ENCODE results near the gene DUOXA1. TPM values are rescaled to one million over a fixed set of nuclear protein-coding genes. Genes with fewer than 3 reads are reported as not detected.

The DUOXA1 gene
- total RNA-seq, 2 donors from 2014 or later: 17.6 to 38.8 TPM

DNA sequence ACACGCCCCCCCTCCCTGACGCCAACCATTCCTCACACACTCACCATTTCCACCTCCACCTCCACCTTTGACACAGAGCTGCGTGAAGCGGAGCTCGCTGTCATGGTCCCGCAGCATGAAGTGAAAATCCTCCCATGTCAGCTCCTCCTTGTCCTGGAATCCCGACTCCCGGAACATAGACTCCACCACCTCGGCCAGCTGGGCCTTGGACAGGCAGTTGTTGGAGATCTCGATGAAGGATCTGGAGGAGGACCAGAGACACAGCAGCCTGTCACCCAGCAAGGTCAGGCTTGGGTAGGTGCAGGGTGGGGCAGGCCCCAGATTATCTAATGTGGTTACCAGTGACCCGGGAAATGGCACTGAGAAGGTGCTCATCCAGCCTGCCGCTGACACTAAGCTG lies 27.9 kb downstream of the DUOXA1 start:
- DNase-seq (ENCODE audit: low spot score): no peak
- H3K27me3 ChIP-seq (replicated peaks; ENCODE audit: insufficient read depth): no peaks in the 10 kb centered on the region
- no peak overlapping the region for H3K4me3 ChIP-seq
- H3K36me3 ChIP-seq: no peaks in the 10 kb centered on the region
- H3K4me1 ChIP-seq (replicated peaks): no peaks in the 10 kb centered on the region
- TF ChIP-seq POLR2A (IDR thresholded peaks at IDR 0.05): no peak
- TF ChIP-seq, protein P1, sequence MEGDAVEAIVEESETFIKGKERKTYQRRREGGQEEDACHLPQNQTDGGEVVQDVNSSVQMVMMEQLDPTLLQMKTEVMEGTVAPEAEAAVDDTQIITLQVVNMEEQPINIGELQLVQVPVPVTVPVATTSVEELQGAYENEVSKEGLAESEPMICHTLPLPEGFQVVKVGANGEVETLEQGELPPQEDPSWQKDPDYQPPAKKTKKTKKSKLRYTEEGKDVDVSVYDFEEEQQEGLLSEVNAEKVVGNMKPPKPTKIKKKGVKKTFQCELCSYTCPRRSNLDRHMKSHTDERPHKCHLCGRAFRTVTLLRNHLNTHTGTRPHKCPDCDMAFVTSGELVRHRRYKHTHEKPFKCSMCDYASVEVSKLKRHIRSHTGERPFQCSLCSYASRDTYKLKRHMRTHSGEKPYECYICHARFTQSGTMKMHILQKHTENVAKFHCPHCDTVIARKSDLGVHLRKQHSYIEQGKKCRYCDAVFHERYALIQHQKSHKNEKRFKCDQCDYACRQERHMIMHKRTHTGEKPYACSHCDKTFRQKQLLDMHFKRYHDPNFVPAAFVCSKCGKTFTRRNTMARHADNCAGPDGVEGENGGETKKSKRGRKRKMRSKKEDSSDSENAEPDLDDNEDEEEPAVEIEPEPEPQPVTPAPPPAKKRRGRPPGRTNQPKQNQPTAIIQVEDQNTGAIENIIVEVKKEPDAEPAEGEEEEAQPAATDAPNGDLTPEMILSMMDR (IDR thresholded peaks at IDR 0.05): no peak
- no peak for TF ChIP-seq POLR2AphosphoS5 (IDR thresholded peaks at IDR 0.05)
- H3K9me3 ChIP-seq: no peaks in the 10 kb centered on the region
- 89% methylated on average over 12 of the region's 12 CpGs for WGBS
- intact Hi-C loops (cut with DNase I): no loop called here
- H3K27ac ChIP-seq: no peak overlapping the region

- no peaks in the 10 kb centered on the region for H3K27me3 ChIP-seq (replicated peaks; ENCODE audit: insufficient read depth)
- TF ChIP-seq, protein P1 (IDR thresholded peaks at IDR 0.05): no peak
- TF ChIP-seq POLR2AphosphoS5 (IDR thresholded peaks at IDR 0.05) (no peak), POLR2A (IDR thresholded peaks at IDR 0.05) (no peak)
- no peak for DNase-seq (ENCODE audit: low spot score)
- H3K9me3 ChIP-seq: no peaks in the 10 kb centered on the region
- H3K36me3 ChIP-seq: no peaks in the 10 kb centered on the region
- WGBS: 68% methylated on average over 7 of the region's 7 CpGs
- intact Hi-C loops (cut with DNase I): no loop called here
- H3K4me3 ChIP-seq: no peak overlapping the region
- no peak overlapping the region for H3K27ac ChIP-seq
- H3K4me1 ChIP-seq (replicated peaks): no peaks in the 10 kb centered on the region
Measured at GRCh38 chr15:45100884-45101625, 28.6 kb downstream of the DUOXA1 start.

- Histone ChIP-seq H3K27me3 (replicated peaks; ENCODE audit: insufficient read depth) (no peaks in the 10 kb centered on the region), H3K4me3 (no peak overlapping the region), H3K9me3 (no peaks in the 10 kb centered on the region), H3K36me3 (no peaks in the 10 kb centered on the region), H3K27ac (no peak overlapping the region), H3K4me1 (replicated peaks) (no peaks in the 10 kb centered on the region)
- no peak for TF ChIP-seq POLR2AphosphoS5 (IDR thresholded peaks at IDR 0.05)
- TF ChIP-seq, protein P1 (IDR thresholded peaks at IDR 0.05): no peak
- no peak for TF ChIP-seq POLR2A (IDR thresholded peaks at IDR 0.05)
- WGBS: 88% methylated on average over 23 of the region's 23 CpGs
- intact Hi-C loops (cut with DNase I): no loop called here
- no peak for DNase-seq (ENCODE audit: low spot score)
Measured at GRCh38 chr15:45099549-45100165, 30.0 kb downstream of the DUOXA1 start.

- no peak overlapping the region for H3K27ac ChIP-seq
- H3K27me3 ChIP-seq (replicated peaks; ENCODE audit: insufficient read depth): no peaks in the 10 kb centered on the region
- H3K4me3 ChIP-seq: no peak overlapping the region
- no peak for DNase-seq (ENCODE audit: low spot score)
- H3K36me3 ChIP-seq: no peaks in the 10 kb centered on the region
- no peaks in the 10 kb centered on the region for H3K4me1 ChIP-seq (replicated peaks)
- TF ChIP-seq POLR2AphosphoS5 (IDR thresholded peaks at IDR 0.05): no peak
- TF ChIP-seq POLR2A (IDR thresholded peaks at IDR 0.05): no peak
- TF ChIP-seq, protein P1 (IDR thresholded peaks at IDR 0.05): no peak
- 92% methylated on average over 7 of the region's 7 CpGs for WGBS
- H3K9me3 ChIP-seq: no peaks in the 10 kb centered on the region
- intact Hi-C loops (cut with DNase I): no loop called here
Measured at GRCh38 chr15:45097466-45097865, 32.2 kb downstream of the DUOXA1 start.

GRCh38 chr15:45095661-45096060 lies 34.0 kb downstream of the DUOXA1 start:
- no peak for DNase-seq (ENCODE audit: low spot score)
- intact Hi-C loops (cut with DNase I): no loop called here

More at GRCh38 chr15:45095661-45096060, 34.0 kb downstream of the DUOXA1 start:
- H3K4me1 ChIP-seq (replicated peaks): no peaks in the 10 kb centered on the region
- TF ChIP-seq, protein P1 (IDR thresholded peaks at IDR 0.05): no peak
- TF ChIP-seq POLR2A (IDR thresholded peaks at IDR 0.05): no peak
- no peak for TF ChIP-seq POLR2AphosphoS5 (IDR thresholded peaks at IDR 0.05)
- H3K4me3 ChIP-seq: no peak overlapping the region
- 99% methylated on average over 9 of the region's 11 CpGs for WGBS
- H3K27ac ChIP-seq: no peak overlapping the region
- H3K9me3 ChIP-seq: no peaks in the 10 kb centered on the region
- no peaks in the 10 kb centered on the region for H3K27me3 ChIP-seq (replicated peaks; ENCODE audit: insufficient read depth)
- H3K36me3 ChIP-seq: no peaks in the 10 kb centered on the region

Measured in prostate gland (tissue), 2 donors.